ENCODE measurements around the gene FHOD3.

Gene FHOD3

DNA sequence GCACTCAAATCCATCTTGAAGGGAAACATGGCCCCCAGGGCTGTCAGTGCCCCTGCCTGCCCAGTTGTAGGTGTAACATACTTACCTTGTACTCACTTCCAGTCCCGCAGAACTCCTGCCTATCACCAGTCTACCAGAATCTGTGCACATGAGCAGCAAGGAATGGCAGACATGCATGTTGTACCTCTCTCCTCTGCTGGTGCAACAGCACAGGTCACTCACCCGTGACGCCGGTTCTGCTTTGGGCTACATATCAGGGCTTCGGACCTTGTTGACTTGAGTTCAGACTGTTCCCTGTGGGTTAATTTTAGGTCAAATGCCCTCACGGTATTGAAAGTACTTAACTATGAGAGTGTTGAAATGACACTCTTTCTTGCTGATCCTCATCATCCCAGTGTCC, 315.6 kb downstream of the FHOD3 start:
- TF ChIP-seq, protein P1, sequence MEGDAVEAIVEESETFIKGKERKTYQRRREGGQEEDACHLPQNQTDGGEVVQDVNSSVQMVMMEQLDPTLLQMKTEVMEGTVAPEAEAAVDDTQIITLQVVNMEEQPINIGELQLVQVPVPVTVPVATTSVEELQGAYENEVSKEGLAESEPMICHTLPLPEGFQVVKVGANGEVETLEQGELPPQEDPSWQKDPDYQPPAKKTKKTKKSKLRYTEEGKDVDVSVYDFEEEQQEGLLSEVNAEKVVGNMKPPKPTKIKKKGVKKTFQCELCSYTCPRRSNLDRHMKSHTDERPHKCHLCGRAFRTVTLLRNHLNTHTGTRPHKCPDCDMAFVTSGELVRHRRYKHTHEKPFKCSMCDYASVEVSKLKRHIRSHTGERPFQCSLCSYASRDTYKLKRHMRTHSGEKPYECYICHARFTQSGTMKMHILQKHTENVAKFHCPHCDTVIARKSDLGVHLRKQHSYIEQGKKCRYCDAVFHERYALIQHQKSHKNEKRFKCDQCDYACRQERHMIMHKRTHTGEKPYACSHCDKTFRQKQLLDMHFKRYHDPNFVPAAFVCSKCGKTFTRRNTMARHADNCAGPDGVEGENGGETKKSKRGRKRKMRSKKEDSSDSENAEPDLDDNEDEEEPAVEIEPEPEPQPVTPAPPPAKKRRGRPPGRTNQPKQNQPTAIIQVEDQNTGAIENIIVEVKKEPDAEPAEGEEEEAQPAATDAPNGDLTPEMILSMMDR (IDR thresholded peaks at IDR 0.05; ENCODE audit: low read depth, low read length) = no peak

DNA sequence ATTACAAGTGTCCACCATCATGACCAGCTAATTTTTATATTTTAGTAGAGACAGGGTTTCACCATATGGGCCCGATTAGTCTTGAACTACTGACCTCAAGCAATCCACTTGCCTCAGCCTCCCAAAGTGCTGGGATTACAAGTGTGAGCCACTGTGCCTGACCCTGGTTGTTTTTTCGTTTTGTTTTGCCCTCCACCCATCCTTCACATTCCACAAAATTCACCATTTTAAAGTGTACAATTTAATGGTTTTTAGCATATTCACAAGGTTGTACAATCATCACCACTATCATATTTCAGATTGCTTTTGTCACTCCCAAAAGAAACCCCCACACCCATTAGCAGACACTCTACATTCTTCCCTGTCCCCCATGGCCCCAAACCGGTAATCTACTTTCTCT, 316.3 kb downstream of the FHOD3 start:
- no peak overlapping the region for H3K4me3 ChIP-seq (ENCODE audit: low read depth, low read length)
- TF ChIP-seq, protein P1 (IDR thresholded peaks at IDR 0.05; ENCODE audit: low read depth, low read length) = no peak

More for the DNA sequence above, 315.6 kb downstream of the FHOD3 start:
- no peak overlapping the region for H3K4me3 ChIP-seq (ENCODE audit: low read depth, low read length)

DNA sequence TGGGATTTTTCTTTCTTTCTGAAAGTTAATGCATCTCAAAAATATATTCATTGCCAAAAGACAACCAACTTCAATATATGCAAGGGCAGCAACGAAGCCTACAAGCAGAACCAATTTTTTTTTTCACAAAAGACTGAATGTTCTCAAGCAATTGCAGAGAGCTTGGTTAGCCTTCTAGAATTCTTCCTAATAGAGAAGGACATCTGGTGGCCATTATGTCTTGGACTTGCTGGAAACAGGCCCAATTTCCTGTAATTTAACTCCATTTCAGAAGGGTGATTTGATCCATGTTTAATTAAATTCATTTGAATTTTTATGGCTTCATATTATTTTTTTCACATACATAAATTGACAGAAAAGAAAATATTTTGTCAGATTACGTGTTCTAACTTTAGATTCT, 323.3 kb downstream of the FHOD3 start:
- no peak overlapping the region for H3K4me3 ChIP-seq (ENCODE audit: low read depth, low read length)
- TF ChIP-seq, protein P1 (IDR thresholded peaks at IDR 0.05; ENCODE audit: low read depth, low read length) = no peak

DNA sequence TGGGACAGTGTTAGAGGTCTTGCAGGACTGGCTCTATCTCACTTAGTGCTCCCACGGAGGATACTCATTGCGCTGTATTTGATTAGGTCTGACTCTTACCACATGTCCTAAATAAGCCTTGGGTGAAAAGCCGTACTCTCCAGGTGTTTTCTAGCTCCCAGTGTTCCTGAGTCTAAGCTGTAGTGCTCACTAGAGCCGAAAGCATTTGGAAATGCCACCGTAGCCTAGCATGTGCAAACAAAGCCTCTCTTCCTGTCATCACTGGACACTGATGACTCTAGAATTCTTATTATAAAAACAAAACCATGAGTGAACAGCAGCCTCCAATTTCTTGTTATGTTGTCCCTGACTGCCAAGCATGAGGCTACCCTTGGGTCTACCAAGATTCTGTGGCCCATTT, 325.1 kb downstream of the FHOD3 start:
- TF ChIP-seq, protein P1 (IDR thresholded peaks at IDR 0.05; ENCODE audit: low read depth, low read length) = no peak

DNA sequence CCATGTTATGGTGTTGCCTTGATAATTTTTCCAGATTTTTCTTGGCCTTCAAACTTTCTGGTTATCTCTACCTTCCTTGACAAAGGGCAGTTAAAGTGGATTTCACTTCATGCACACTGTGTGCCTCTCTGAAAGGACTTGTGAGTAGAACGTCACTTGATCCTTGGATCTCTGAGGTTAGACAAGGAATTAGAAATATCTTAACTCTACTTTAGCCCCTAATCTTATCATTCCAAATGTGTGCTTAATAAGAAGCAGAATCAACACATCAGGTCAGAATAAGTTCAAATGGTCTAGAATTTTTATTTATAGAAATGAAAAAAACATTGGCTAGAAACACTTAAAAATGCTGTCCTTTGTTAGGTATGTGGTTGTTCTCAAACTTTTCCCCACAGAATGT, 325.6 kb downstream of the FHOD3 start:
- TF ChIP-seq, protein P1 (IDR thresholded peaks at IDR 0.05; ENCODE audit: low read depth, low read length) = no peak

More for the DNA sequence above, 325.1 kb downstream of the FHOD3 start:
- H3K4me3 ChIP-seq (ENCODE audit: low read depth, low read length) = no peak overlapping the region

DNA sequence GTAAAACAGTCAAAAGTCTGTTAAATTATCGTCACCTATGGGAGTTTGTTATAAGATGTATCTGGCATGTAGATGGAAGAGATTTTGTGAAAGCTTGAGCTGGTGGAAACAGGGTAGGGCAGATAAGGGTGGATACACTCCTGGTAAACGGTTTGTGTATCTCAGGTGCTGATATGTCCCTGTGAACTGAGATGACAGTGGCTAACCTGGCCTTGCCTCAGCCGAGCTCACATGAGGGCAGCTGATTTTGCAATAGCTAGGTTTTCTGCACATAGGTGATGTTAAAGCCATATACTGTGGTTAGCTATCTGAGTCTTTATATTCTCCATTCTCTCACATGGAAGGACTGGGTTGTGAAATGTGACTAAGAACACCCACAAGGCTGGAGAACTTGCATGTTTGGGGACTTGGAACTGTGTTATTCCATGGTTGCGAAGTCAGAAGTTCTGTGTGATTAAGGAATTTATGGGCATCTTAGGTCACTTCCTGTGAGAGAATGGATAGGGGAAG, 326.2 kb downstream of the FHOD3 start:
- no peak overlapping the region for H3K4me3 ChIP-seq (ENCODE audit: low read depth, low read length)
- TF ChIP-seq, protein P1 (IDR thresholded peaks at IDR 0.05; ENCODE audit: low read depth, low read length) = no peak

More for the DNA sequence above, 325.6 kb downstream of the FHOD3 start:
- H3K4me3 ChIP-seq (ENCODE audit: low read depth, low read length) = no peak overlapping the region

DNA sequence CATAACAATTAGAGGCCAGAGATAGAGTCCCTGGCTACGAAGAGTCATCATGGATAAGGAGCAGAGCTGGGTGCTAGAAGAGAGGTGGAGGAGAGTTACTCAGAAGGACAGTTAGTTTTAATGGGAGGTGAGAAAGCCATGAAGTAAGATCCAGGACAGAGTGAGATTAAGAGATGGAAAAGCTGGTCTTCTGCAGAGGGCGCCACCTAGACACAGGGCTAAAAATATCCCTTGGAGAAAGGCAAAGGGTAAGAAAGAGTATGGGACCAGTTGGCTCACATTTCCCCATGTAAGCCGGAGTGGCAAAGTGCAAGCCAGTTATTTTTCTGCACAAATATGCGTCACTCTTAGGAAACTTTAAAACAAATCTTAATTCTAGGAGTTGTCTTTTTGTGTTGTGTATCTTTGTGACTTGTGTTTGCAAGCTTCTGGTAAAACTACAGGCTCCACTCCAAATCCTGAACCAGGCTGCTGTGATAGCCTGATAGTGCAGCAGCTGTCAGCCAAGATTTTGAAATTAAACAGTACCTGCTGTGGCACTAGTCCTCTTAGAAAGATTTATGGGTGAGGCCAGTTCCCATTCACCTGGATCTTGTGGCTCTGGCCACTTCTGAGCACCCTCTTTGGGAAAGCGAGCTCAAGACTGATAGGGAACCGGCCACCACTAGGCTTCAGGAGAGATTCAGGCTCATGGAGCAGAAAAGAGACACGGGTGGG, 327.1 kb downstream of the FHOD3 start:
- TF ChIP-seq, protein P1 (IDR thresholded peaks at IDR 0.05; ENCODE audit: low read depth, low read length) = no peak

More for the DNA sequence above, 327.1 kb downstream of the FHOD3 start:
- H3K4me3 ChIP-seq (ENCODE audit: low read depth, low read length) = no peak overlapping the region
